KOPT-K1 (cell line): ENCODE measurements around the gene TRIM7.
A peak's percentile ranks its signal among the peaks of the same experiment; 100 is the strongest.

ENCODE experiments used
- H3K27ac ChIP-seq: fragments of 200-600 bp; sonication (generic); 2 replicates; pipeline ENCODE4 v1.5.1; 2016; ENCODE audit warnings: antibody characterized with exemption, mild to moderate bottlenecking, low read depth, low read length; ENCODE audit not compliant: poor library complexity, severe bottlenecking
- H3K36me3 ChIP-seq: fragments of 200-600 bp; sonication (generic); 2 replicates; pipeline ENCODE4 v1.5.1; 2017; ENCODE audit warnings: antibody characterized with exemption, mild to moderate bottlenecking, low read length, moderate library complexity; ENCODE audit not compliant: insufficient read depth
- H3K9me3 ChIP-seq: fragments of 200-600 bp; sonication (generic); 2 replicates; pipeline ENCODE4 v1.5.1; 2017; ENCODE audit warnings: antibody characterized with exemption, low read length, mild to moderate bottlenecking; ENCODE audit not compliant: insufficient read depth, poor library complexity, severe bottlenecking

TRIM7 gene

DNA sequence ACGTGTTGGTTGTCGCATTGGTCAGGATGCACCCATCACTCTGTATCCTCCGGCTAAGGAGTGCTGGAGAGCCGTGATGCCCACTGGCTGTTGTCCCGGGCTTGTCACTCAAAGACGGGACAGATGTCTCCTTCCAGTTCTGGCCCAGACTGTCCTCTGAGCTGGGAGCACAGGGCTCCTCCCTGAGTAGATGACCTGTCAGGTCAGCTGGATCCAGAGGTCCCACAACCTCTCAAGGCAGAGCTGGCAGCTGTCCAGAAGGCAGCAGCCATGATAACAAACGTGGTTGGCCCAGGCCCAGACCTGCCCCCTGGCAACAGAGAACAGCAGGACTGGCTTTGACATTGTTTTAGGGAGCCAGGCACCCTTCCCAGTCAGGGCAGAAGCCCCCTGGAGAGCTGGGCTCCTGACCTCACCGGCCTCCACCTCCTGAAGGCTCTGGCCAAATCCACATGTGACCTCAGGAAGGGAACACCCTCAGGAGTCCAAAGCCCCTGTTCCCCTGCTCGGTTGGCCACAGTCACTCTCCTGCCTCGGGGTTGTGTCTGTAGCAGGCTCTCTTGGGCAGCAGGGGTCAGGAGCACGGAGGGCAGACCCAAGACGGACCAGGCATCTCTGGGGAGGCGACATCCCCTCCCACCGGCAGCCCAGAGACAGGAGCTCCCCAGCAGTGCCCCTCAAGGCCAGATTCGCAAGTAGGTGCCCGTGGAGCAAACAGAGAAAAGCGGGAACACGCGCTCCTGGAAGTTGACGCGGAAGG, 10.3 kb downstream of the TRIM7 start:
- no peaks in the 10 kb centered on the region for H3K9me3 ChIP-seq
- H3K27ac ChIP-seq: no peak overlapping the region
- H3K36me3 ChIP-seq: no peaks in the 10 kb centered on the region

DNA sequence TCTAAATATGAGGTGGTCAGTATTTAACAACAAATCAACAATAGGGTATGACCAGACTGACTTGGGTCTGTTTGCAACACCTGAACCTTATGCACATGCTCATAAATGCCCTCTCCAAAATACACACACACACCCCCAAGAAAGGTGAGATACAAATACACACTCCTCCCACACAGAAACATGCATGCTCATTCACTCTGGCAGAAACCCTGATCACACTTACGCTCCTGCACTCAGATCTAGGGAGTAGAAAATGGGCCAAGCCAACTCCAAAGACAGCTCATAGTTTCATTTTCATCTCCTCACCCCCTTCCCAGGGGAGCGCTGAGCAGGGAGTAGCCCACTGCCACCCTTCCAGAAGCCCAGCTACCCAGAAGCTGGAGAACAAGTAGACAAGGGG, 11.3 kb downstream of the TRIM7 start:
- Histone ChIP-seq H3K9me3 (no peaks in the 10 kb centered on the region), H3K27ac (no peak overlapping the region)

DNA sequence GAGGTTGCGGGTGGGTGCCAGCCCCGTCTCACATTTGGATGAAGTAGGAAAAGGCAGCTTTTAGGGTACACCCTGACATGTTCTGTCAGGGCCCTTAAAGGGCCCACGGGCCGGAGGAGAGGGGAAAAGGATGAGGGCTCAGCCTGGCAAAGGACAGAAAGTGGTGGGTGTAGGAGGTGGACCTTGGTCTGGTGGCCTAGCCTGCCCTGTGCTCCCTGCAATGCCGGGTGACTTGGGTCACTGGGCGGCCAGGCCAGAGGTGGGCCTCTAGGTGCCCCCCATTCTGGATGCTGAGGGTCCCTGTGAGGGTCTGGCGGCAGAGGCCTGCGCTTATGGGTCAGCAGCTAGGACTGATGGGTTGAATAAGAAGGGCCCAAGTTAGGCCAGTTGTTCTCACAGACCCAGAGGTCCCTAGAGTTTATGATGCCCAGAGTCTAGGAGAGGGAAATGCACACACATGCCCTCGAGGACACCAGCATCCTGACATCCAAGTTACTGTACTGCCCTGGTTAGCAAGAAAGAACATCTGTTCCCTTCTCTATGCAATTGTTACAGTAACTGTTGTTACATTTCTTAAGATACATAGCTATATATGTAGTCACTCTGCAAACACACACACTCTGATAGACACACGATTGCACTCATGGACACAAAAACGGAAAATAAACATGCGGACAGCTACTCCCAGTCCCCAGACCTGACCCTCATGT, 12.5 kb downstream of the TRIM7 start:
- Histone ChIP-seq H3K9me3 (no peaks in the 10 kb centered on the region), H3K27ac (peak overlapping the region; percentile 85), H3K36me3 (no peaks in the 10 kb centered on the region)

More for the DNA sequence above, 11.3 kb downstream of the TRIM7 start:
- H3K36me3 ChIP-seq: no peaks in the 10 kb centered on the region

DNA sequence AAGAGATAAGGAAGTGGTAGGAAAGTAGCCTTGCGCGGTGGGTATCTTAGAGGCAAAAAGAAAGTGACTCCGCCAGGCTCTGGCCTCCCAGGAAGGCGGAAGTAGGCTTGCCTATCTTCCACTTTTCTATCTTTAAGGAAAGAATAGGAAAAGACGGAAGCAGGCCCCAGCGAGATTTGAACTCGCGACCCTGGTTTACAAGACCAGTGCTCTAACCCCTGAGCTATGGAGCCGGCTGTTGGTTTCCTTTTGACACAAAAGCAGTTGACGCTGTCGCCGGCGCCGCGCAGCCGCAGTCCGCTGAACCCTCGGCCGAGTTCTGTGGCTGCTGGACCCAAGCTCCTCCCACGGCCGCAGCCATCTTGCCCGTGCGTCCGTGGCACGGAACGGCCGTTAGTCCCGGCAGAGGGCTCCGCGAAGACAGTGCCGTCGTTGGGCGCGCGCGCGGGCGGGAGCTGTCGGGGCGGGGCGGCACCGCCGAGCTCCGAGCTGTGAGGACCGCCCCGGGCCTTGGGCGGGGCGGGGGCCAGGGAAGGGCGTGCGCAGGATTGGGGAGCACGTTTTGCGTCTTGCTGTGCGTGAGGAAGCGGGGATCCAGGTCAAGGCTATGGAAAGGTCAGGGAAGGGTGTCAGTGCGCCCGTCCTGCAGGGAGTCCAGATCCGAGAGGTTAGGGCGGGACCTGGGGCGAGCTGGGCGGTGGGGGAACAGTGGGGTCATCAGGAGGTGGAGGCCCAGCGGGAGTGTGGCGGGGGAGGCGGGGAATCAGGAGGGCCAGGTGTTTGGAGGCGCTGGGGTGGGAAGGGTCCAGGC, 13.3 kb downstream of the TRIM7 start:
- Histone ChIP-seq H3K36me3 (no peaks in the 10 kb centered on the region), H3K9me3 (no peaks in the 10 kb centered on the region), H3K27ac (peak overlapping the region; percentile 85)

DNA sequence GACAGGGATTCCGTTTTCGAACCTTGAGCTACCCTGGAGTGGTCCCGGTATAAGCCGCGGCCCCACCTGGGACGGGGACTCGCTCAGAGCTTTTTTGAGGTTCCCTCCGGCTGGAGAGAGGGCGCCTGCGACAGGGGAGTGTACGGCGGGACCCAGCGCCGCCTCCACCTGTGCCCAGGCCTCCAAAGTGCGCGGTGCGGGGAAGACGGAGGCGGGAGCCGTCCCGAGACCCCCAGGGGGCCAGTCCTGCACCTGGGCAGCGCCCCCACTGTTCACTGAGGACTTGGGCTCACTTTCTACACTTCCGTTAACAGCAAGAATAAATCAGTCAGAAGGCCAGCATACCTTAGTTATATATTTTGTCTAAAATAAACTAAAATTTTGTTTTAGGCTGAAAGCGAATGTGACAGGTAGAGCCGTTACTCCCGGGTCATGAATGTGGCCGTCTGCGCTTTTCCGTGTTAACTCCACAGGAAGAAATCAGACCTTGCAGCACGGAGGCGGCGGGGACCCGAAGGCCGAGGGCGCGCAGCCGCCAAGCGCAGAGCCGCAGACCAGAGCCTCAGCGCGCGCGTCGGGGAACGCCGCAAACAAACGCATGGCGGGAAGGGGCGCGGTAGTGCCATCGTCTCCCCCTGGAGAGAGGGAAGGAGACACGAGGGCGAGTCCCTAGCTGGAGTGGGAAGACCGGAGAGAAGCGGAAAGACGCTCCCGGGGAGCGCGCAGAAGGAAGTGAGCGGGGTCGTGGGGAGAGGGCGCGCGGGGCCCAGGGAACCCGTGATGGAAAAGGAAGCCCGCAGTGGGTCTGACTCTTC, 14.1 kb downstream of the TRIM7 start:
- no peaks in the 10 kb centered on the region for H3K9me3 ChIP-seq
- H3K36me3 ChIP-seq: no peaks in the 10 kb centered on the region
- peak overlapping the region; percentile 85 for H3K27ac ChIP-seq

DNA sequence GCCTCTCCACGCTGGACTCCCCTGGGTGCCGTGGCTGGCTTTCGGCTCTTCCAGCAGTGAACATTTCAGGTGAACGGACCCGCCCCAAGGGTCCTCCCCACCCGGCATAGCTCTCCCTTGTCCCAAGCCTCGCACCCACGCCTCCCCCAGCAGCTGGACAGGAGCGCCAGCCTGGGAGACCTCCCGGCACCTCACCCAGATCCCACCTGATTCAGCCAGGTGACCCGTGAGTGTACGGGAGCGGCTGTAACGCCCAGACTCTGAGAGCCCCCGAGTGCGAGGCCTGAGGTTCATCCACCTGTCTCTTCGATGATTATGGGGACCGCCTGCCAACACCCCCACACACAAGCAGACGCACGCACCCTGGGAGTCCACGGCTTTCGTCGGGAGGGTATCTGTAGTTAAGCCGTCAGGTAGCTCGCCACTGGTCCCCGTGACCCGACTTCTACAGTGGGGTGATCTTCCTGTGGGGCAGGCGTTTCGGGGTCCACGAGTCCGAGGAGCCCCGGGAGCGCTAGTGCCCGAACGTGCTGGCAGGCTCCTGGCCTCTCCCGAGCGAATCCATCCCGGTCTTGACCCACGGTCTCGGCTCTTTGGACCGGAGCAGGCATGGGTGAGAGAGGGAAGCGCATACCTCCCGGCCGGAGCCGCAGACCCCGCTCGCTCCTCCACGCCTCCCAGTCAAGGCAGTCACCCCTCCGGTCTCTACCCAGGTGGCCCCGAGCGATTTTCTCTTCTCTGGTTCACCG, 14.9 kb downstream of the TRIM7 start:
- no peaks in the 10 kb centered on the region for H3K36me3 ChIP-seq
- H3K27ac ChIP-seq: peak overlapping the region; percentile 85
- no peaks in the 10 kb centered on the region for H3K9me3 ChIP-seq

DNA sequence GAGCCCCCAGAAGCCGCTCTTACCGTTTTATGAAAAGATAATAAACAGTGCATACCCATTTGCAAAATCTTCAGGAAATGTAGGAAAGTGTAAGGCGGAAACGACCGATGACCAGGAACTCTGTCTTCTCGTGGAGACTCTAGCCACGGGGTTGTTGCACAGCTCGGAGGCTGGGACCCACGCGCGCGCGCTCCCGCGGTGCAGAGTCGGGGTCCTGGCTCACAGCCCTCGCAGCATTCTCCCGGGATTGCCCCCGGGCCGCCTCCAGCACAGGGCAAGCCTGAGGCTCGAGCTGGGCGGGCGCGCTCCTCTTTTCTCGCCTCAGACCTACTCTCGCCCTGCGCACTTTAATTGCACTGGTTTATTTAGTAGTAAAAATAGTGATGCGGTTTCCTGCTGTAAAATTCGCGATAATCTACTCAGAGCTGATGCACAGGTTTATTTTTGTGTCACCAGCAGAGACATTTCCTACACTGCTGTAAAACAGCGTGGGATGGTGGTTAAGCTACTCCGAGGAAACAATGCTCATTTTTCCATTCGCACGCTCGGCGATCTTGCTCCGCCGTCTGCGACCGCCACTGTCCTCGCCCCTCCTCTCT, 15.5 kb downstream of the TRIM7 start:
- no peaks in the 10 kb centered on the region for H3K9me3 ChIP-seq
- peak overlapping the region; percentile 85 for H3K27ac ChIP-seq
- no peaks in the 10 kb centered on the region for H3K36me3 ChIP-seq

DNA sequence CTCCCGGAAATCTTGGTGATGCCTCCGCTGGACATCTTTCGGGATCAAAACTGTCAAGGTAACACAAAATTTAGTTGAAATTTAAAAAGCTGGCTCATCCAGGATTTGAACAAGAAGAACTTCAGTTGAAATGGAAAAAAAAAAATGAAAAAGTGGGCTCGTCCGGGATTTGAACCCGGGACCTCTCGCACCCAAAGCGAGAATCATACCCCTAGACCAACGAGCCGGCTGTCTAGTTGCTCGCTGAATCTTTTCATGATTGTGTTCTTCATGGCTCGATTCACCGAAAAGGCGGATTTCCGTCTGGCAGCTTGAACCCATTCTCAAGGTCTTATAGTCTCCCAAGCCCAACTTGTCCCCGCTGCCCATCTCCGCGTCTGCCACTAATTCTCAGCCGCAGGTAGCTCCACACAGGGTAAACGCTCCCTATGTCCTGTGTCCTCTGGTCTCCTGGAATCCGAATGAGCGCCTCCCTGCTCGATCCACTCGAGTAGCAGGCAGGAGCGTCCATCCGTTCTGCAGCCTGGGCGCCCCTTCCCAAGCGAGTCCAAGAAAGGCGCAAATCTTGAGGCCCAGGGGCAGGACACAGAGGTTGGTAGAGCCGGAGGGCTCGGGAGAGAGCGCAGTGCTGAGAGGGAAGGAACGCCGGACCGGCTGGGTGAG, 16.2 kb downstream of the TRIM7 start:
- Histone ChIP-seq H3K36me3 (no peaks in the 10 kb centered on the region), H3K27ac (peak overlapping the region; percentile 85), H3K9me3 (no peaks in the 10 kb centered on the region)

DNA sequence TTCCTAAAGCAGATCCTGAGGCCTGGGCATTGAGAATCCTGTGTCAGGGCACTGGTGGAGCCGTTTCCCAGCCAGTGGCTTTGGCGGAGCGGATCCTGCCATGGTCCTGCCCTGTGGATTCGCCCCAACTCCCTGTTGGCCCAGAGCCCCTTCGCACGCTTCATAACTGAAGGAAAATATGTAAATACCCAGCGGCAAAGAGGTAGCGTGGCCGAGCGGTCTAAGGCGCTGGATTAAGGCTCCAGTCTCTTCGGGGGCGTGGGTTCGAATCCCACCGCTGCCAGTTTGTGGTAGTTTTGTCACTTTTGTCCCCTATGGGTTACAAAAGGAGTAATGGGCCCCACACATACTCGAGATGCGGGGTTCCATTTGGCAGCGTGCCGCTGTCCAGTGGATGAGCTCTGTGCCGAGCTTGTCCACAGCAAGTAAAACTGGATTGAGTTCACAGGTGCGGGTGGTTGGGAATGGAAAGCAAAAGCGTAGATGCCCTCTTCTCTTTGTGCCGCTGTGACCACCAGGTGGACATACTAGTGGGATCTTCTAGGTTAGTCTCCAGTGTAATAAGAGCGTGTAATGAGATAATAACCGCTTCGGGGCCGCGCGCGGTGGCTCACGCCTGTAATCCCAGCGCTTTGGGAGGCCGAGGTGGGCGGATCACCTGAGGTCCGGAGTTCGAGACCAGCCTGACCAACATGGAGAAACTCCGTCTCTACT, 17.3 kb downstream of the TRIM7 start:
- H3K27ac ChIP-seq: no peak overlapping the region
- H3K9me3 ChIP-seq: no peaks in the 10 kb centered on the region
- no peaks in the 10 kb centered on the region for H3K36me3 ChIP-seq

DNA sequence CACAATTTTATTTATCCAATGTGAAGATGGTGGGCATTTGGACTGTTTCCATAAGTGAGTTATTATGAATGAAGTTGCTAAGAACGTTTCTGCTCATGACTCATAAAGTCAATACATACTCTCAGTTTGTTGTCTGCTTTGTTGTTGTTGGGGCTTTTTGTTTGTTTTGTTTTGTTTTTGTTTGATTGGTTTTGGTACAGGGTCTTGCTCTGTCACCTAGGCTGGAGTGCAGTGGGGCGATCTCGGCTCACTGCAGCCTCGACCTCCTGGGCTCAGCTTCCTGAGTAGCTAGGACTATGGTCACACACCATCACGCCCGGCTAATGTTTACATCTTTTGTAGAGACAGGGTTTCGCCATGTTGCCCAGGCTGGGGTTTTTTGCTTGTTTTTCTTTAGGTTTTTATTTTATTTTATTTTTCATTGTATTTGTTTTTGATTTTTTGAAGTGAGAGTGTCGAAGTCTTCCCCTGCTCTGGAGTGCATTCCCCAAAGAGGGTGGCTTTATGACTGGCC, 18.0 kb downstream of the TRIM7 start:
- Histone ChIP-seq H3K27ac (no peak overlapping the region), H3K36me3 (no peaks in the 10 kb centered on the region), H3K9me3 (no peaks in the 10 kb centered on the region)

DNA sequence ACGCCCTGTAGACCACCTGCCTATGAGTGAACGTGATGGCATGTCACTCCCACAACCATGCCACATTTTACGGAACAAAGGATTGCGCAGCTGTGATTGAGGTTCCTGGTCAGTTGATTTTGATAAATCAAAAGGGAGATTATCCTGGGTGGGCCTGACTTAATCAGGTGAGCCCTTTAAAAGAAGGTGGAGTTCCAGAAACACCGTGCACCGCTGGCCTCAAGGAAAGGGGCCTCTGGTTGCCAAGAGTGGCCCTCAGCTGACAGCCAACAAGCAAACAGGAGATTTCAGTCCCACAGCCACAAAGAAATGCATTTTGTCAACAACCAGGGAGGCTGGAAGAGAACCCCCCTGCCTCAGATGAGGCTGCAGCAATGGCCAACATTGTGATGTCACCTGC, 19.0 kb downstream of the TRIM7 start:
- no peaks in the 10 kb centered on the region for H3K9me3 ChIP-seq
- no peaks in the 10 kb centered on the region for H3K36me3 ChIP-seq
- H3K27ac ChIP-seq: no peak overlapping the region

DNA sequence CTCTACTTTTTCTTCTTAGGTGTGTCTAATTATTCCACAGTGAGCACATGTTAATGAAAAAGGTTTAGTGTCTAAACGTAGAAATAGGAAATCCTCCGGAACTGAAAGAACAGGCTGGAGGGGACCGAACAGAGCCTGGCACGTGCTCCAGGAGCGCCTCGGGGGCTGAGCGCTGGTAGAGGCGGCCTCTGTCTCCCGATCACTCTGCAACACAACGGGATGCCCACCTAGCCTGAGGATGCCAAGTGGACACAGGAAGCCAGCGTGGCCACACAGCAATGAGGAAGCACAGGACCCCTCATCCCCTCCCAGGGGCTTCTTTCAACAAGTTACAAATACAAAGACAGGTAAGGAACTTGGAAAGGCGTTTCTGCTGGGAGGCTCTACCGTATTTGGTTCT, 19.4 kb downstream of the TRIM7 start:
- Histone ChIP-seq H3K36me3 (no peaks in the 10 kb centered on the region), H3K27ac (no peak overlapping the region), H3K9me3 (no peaks in the 10 kb centered on the region)

DNA sequence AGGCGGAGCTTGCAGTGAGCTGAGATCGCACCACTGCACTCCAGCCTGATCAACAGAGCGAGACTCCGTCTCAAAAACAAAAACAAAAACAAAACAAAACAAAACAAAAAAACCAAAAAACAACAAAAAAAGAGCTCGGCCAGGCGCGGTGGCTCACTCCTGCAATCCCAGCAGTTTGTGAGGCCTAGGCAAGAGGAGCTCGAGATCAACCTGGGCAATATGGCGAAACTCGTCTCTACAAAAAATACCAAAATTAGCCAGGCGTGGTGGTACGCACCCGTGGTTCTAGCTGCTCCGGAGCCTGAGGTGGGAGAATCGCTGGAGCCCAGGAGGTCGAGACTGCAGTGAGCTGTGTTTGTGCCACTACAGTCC, 20.2 kb downstream of the TRIM7 start:
- Histone ChIP-seq H3K36me3 (no peaks in the 10 kb centered on the region), H3K9me3 (no peaks in the 10 kb centered on the region), H3K27ac (peak overlapping the region; percentile 58)
